HG02970 (cell line): ENCODE measurements around the gene ORM1.
"Not testable (repeated sequence)": the region's sequence is repeated elsewhere in the genome, so short reads cannot be mapped to it uniquely, and the experiment has no call there.

Experiments
- ATAC-seq: cut with Tn5 transposase; IDR thresholded peaks from one replicate; pipeline ENCODE4 v1.9.1; 2021; ENCODE audit warnings: mild to moderate bottlenecking, moderate library complexity, moderate number of reproducible peaks; ENCODE audit not compliant: unreplicated experiment, low FRiP score

Gene ORM1

DNA sequence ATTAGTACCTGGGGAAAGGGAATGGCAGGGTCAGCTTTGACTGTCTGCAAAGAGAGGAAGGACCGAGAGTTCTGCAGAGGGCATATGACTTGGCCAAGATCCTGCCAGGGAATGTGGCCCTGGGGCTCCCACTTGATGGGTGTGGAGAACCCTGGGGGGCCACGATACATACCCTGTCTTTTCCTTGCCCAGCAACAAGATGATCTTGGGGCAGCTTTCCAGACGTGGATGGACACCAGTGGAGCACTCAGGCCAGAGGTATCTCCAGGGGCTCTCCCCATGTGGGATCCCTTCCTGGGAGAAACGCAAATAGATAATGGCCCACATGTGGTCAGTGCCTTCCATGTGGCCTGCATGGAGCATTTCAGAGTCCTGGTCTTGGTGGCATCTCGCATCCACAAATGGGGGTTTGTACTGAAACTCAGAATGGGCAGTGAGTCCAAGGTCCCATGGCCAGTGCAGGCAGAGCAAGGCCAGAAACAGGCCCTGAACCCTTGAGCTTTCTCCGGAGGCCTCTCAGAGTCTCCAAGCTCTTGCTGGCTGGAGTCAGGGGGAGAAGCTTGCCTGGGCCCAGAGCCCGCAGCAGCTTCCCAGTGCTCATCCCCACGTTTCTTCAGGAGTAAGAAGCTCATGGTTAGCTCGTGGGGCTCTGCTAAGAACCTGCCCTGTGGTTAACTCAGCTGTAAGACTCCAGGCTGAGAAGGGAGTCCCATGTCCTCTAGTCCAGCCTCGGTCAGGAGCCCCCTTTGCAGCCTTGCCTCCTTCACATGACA lies 18.3 kb upstream of the ORM1 start:
- ATAC-seq = no peak

DNA sequence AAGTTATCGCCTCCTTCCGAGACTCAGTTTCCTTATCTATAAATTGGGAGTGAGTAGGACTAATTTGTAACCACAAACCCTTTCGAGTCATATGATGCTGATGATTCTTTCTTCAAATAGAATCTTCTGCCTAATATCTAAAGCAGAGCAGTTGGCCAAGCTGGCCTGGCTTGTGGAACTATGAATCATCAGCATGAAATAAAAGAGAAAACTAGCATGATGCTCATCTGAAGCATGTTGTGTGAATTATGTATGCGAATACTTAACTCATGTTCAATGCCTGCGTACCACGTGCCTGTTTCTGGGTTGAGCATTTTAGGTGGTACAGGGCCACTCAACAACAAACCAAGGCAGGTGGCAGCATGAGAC lies 15.0 kb upstream of the ORM1 start:
- no peak for ATAC-seq

DNA sequence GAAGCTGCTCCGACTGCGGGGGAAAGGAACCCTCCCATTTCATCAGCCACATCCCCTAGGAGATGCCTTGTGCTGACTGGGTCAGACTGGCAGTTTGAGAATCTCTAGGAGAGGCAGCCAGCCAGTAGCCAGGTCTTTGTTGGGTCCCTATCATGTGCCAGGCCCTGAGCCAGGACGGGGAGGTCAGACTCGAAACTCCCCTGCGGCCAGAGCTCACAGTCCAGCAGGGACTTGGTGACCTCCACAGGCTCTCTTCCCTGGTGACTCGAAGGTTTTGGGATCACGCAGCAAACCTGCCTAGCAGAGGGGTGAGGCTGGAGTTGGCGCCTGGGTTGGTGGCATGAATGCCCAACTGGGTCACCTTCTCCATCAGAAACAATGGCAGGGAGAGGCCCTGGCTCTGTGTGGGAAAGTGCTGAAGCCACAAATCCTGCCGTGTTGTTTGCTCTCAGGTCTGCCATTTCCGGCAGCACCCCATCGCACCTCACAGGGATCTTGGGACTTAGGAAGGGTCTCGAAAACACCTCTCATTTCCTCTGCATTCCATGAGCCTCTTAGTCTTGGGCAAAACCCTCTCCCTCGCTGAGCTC lies 14.4 kb upstream of the ORM1 start:
- ATAC-seq = no peak

DNA sequence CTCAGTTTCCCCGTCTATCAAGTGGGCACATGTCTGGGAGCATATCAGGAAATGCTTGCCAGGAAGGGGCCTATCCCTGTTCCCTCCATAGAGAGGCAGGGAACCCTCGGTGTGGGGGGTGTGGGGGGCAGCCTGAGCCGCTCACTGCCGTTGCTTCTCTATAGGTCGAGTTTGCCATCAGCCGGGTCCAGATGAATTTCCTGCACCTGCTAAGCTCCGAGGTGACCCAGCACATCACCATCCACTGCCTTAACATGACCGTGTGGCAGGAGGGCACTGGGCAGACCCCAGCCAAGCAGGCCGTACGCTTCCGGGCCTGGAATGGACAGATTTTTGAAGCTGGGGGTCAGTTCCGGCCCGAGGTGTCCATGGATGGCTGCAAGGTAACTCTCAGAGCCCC lies 13.8 kb upstream of the ORM1 start:
- no peak for ATAC-seq

DNA sequence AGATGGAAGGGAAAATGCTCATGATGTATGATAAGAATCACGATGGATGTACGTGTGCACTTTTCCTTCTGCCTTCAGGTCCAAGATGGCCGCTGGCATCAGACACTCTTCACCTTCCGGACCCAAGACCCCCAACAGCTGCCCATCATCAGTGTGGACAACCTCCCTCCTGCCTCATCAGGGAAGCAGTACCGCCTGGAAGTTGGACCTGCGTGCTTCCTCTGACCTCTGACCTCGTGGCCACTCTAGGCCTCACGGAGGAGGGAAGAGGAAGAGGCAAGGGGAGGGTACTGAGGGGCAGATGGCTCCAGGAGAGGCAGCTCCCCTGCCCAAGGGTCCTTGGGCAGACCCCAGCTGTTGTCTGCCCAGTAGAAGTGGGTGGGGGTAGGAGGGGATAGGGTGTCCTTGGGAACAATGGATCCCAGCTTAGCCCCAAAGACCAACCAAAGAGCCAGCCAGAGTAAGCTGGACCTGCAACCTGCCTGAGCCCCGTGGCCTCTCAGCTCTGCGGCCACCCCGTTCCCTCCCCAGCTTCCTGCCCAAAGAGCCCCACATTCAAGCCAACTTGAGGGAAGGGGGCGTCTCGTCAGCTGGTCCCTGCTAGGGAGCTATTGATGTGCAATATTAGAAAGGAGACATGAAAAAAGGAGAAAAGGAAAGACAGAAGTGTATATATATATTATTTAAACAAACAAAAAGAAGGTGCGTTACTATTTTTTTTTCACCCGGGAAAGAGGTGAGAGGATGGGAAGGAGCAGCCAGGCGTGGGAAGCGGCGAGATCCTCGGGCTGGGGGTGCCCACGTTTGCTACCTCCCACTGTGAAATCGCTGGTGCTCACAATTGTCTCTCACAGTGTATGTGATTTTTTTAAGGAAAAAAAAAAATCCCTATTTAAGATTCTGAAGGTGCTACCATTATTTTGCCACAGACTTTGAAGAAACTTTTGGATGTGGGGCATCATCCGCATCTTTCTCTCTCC lies 12.1 kb upstream of the ORM1 start:
- no peak for ATAC-seq

DNA sequence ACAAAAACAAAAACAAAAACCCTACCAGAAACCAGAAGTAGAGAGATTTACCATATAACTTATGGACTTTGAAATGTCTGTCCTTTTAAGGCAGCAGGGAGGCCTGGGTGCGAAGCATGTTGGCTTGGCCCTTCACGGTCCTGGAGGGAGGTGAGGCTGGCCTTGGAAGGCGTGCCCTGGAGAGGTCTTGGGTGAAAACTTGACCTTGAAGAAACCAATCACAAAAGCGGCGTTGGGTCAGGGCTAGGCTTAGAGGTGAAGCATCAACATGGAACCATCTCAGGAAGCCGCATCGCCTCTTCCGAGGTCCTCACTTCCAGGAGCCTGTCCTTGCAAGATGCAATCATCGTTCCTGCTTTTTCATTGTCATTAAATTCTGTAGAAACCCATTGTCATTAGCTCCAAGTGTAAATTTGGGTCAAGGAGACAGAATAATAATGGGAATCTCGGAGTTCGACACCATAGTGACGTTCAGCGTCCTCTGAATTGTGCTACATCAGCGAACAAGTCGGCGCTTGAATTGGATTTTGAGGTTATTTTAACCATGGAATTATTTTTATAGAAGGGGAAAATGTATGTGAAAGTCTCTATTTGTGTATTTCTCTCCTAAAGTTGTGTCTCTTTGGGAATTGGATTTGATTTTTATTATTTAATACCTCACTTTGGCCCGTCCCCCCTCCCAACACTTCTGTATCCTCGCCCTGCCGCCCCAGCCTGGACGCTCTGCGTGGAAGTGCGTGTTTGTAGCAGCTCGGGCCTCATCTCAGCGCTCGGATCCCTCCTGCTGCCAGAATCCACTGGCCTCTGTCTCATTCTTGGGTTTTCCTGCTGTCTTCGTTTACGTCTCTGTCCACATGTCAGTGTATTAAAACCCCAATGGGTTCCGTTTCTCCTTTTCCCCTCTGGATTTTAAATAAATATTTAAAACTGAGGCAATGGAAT lies 11.1 kb upstream of the ORM1 start:
- no peak for ATAC-seq

DNA sequence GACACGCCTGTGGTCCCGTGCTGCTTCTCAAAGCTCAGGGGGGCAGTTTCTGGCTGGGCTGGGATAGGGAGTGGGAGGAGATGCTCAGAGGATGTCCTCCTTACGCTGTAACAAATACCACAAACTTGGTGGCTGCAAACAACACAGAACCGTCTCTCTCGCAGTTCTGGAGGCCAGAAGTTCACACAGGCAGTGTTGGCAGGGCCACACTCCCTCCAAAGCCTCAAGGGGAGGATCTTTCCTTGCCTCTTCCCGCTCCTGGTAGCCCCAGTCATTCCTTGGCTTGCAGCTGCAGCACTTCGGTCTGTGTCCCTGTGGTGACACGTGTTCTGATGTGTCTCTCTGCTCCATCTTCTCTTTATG lies 10.4 kb upstream of the ORM1 start:
- no peak for ATAC-seq

DNA sequence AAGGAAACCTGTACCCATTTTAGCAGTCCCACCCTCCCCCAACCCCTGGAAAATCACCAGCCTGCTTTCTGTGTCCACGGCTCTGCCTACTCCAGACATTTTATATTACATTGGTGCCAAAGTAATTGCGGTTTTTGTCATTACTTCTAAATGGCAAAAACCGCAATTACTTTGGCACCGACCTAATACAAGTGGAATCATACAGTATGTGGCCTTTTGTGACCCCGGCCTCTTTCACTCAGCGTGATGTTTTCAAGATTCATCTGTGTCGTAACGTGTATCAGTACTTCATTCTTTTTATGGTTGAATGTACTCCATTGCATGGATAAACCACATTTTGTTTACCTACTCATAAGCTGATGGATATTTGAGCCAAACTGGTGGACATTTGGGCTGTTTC lies 9.7 kb upstream of the ORM1 start:
- ATAC-seq = no peak

DNA sequence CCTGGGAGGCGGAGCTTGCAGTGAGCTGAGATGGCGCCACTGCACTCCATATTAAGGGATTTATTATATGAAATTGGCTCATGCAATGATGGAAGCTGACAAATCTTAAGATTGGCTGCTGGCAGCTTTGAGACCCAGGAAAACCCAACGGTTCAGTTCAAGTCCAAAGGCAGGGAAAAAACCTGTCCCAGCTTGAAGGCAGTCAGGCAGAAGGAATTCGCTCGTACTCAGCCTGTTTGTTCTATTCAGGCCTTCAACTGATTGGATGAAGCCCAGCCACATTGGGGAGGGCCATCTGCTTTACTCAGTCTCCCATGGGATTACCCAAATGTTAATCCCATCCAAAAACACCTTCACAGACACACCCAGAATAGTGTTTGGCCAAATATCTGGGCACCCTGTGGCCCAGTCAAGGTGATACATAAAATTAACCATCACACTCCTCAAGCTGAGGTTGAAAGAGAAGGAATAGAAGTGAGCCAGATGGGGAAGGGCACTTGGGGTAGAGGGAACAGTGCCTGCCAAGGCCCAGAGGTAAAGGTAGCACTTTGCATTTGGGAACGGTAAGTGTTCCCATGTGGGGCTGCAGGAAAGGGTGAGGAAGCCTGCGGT lies 8.5 kb upstream of the ORM1 start:
- no peak for ATAC-seq

DNA sequence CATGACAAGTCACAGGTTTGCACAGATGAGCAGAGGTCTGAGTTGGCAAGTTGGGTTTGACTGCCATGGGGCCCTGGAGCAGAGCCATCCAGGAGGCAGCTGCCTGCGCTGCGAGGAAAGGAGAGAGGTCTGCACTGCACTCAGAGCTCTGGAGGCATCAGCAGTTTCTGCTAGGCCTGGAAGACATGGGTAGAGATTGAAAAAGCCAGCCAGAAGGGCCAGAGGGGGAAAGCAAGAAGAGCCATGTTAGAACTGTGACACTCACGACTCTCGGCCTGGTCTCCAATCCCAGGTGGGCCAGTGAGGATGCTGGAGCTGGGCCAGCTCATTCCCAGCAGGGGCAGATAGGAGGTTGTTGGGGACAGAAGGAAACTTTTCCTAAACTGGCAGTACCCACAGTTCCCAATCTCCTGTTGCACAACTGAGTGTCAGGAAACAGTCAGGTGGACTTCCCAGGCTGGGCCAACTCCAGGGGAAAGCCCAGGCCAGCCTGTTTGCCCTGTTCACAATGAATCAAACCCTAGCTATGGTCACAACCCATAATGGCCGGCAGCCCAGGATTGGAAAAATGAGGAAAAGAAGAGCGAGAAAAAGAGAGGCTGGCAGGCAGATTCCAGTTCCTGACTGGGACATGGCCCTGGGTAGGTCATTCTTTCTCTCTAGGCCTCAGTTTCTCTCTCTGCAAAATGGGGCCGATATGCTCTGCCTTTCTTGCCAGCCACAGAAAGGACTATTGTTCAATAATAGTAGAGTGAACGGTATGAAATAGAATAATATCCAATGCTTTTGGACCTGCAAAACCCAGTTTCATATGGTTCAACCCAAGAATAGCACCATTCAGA lies 7.8 kb upstream of the ORM1 start:
- ATAC-seq = no peak

DNA sequence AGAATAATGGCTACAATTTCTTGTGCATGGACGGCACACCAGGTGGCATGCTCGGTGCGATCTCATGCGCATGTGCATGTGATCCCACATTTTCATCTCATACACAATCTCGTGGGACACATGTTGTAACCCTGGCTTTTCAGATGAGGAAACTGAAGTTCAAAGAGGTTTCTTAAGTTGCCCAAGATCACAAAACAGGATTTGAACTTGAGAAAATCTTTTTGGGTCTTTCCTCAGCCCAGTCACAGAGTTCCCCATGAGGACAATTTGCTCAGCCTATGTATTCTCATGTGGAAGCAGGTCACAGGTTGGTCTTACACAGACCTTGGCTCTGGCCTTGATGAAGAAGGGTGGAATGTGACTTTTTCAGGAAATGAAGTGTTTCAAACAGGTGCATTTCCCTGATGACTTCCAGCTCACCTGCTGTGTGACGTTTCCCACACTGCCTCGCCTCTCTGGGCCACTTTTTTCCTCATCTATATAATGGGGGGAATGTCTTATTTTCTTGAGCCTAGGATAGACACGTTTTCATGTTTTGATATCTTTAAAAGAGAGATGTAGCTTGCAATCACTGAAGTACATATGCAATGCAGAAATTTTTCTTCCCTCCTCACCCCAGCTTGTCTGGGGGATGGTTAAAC lies 7.1 kb upstream of the ORM1 start:
- no peak for ATAC-seq

DNA sequence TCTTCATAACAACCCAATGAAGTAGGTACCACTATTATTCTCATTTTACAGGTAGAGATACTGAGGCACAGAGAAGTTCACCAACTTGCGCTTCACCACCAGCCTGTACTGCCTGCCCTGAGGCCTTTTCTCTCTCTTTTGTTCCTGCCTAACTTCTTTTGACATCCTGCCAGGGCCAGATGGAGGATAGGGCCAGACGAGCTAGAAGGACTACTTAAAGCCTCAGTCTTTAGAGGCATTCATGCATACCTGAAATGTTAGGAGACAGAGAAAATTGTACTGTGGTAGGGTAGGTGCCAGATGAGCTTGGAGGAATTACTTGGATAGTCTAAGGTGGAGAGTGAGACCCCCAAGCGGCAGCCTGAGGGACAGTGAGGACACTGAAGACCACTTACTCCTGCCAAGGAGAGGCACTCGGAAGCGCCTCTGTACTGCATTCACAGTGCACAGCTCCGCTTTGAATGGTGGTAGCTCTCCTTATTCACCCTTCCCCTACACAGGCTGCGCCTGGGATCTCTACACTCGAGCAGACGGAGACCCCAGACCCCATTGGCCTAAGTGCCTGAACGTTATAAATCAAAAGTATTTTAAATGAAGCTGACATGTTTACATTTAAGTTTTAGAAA lies 6.2 kb upstream of the ORM1 start:
- no peak for ATAC-seq

DNA sequence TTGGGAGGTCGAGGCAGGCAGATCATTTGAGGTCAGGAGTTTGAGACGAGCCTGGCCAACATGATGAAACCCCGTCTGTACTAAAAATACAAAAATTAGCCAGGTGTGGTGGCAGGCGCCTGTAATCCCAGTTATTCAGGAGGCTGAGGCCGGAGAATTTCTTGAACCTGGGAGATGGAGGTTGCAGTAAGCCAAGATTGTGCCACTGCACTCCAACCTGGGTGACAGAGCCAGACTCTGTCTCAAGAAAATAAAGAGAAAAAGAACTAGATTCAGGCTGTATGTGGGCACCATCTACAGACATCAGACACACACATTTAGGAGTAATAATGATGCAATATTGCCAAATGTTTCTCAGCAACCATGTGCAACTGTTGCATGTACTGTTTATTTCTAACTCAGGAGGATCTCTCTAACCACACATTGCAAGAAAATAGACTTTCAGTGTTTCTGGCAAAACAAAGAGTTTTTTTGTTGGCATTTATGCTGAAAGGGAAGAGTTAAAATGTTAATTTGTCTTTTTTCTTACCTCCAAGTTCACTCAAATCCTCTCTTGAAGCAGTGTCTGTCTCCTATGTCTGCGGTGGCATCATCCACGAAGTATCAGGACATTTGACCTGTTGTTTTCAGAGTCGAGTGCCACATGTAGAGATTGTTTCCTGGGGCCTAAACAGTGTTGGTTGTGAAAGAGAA lies 5.1 kb upstream of the ORM1 start:
- ATAC-seq = no peak

DNA sequence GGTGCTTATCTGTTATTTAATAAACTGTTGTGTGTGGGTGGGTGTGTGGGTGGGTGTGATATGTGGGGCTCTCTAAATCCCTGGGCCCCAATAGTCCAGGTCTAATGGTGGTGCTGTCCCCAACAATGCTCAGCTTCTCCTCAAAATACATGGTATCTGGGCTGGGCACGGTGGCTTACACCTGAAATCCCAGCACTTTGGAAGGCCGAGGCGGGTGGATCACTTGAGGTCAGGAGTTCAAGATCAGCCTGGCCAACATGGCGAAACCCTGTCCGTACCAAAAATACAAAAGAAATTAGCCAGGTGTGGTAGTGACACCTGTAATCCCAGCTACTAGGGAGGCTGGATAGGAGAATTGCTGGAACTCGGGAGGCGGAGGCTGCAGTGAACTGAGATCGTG lies 4.5 kb upstream of the ORM1 start:
- no peak for ATAC-seq

DNA sequence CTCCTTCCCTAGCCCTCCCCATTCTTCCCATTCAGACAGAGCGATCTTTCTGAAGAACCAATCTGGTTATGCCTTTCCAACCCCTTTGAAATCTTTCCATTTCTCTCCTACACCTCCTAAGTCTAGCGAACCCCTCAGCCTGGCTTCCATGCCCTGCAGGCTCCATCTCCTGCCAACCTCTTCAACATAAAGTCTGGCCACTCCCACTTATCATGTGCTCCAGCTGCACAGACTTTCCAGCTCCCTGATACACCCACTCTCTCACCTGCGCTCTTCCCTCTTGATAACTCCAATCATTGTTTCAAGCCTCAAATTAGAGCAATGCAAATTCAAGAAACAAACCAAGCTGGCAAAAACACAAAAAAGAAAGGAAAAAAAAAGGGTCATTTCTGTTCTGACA lies 3.8 kb upstream of the ORM1 start:
- no peak for ATAC-seq

DNA sequence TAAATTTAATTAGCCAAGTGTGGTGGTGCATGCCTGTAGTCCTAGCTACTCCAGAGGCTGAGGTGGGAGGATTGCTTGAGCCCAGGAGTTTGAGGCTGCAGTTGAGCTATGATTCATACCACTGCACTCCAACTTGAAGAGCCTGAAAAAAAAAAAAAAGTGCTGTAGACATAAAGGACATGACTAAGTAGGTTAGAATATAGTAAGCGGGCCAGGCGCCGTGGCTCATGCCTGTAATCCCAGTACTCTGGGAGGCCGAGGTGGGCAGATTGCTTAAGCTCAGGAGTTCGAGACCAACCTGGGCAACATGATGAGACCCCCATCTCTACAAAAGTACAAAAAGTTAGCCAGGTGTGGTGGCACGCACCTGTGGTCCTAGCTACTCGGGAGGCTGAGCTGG lies 2.2 kb upstream of the ORM1 start:
- not testable (repeated sequence) for ATAC-seq

DNA sequence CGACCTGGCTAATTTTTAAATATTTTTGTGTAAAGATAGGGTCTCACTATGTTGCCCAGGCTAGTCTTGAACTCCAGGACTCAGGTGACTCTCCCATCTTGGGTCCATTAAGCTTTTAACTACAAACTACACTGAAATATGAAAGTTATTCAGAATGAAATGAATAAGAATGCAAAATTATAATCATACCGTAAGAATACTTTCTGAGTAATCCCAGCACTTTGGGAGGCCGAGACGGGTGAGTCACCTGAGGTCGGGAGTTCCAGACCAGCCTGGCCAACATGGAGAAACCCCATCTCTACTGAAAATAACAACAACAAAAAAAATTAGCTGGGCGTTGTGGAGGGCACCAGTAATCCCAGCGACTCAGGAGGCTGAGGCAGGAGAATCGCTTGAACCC lies 1.1 kb upstream of the ORM1 start:
- ATAC-seq = no peak
